Stimulated activated naive CD8-positive, alpha-beta T cell treated with anti-CD3 and anti-CD28 coated beads, Interleukin-15, amount 100 ng/mL, for 72 hours (primary cell): Measurements from ENCODE around the gene BACE1.
"Not testable (repeated sequence)": the region's sequence is repeated elsewhere in the genome, so short reads cannot be mapped to it uniquely, and the experiment has no call there.

Experiments used
- ATAC-seq: fragments of 150-1000 bp; cut with Tn5 transposase; 2 replicates; pipeline ENCODE4 v1.10.0; 2021; ENCODE audit warnings: mild to moderate bottlenecking, moderate library complexity
- DNase-seq, 2 donors: peaks; one replicate each; pipeline ENCODE4 v3.0.0; 2021 to 2022
- H3K27ac Mint-ChIP-seq, 2 donors: one replicate each; pipeline ENCODE4 v1.8.0; 2022; ENCODE audit warnings: mild to moderate bottlenecking in 2 of 2, mixed read lengths in 2 of 2, moderate library complexity in 2 of 2
- H3K27me3 Mint-ChIP-seq: one replicate; pipeline ENCODE4 v1.8.0; 2022; ENCODE audit warnings: mixed read lengths
- H3K4me1 Mint-ChIP-seq: one replicate; pipeline ENCODE4 v1.8.0; 2022; ENCODE audit warnings: mild to moderate bottlenecking, mixed read lengths
- H3K4me3 Mint-ChIP-seq, 2 donors: one replicate each; pipeline ENCODE4 v1.8.0; 2022; ENCODE audit warnings: mild to moderate bottlenecking in 2 of 2, mixed read lengths in 2 of 2, moderate library complexity in 1 of 2
- H3K9me3 Mint-ChIP-seq, 2 donors: one replicate each; pipeline ENCODE4 v1.8.0; 2022; ENCODE audit warnings: mixed read lengths in 2 of 2

Gene BACE1

DNA sequence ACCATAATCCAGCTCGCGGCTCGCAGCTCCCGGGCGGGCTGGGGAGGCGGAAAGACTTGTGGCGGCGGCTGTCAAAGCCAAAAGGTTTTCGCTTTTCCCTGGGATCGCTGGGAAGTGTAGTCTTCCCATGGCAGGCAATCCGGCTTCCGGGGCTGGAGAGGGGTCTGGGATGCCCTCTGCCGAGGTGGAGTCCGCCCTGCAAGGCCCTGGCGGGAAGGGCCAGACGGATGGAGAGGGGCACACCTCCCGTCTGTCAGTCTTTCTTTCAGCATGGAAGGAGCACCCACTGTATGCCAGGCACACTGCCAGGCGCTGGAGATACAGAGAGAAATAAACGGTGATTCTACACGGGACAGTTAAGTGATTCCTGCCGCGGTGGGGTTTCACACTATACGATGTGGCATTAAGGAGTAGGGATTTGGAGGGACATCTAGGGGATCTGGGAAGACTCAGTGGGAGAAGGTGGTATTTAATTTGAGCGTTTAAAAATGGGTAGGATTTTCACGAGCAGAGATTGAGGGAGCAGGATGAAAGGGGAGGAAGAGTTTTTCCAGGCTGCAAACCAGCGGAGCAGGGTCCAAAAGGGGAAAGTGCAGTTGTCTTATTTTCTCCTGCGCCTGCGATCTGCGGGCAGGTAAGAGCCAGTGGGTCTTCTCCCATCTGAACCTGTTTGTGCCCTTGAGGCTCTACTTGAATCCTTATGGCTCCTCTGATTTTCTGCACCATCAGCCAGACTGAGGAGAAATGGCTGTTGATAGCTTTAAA, at the start of gene BACE1:
TSS of gene BACE1 (minus strand) at position 60 of the 765 bp plus-strand sequence. CDS start 461 bp downstream, outside the sequence.
- peak; percentile 24 to 29 for DNase-seq
- no peak within 1 kb of the TSS for H3K27ac Mint-ChIP-seq
- H3K27me3 Mint-ChIP-seq = peaks cover 56% of the 10 kb centered on the region
- ATAC-seq = peak; percentile 52
- peak within 1 kb of the TSS; percentile 66 to 86 for H3K4me3 Mint-ChIP-seq
- H3K9me3 Mint-ChIP-seq = no peaks in the 10 kb centered on the region
- peaks cover 25% of the 10 kb centered on the region for H3K4me1 Mint-ChIP-seq

DNA sequence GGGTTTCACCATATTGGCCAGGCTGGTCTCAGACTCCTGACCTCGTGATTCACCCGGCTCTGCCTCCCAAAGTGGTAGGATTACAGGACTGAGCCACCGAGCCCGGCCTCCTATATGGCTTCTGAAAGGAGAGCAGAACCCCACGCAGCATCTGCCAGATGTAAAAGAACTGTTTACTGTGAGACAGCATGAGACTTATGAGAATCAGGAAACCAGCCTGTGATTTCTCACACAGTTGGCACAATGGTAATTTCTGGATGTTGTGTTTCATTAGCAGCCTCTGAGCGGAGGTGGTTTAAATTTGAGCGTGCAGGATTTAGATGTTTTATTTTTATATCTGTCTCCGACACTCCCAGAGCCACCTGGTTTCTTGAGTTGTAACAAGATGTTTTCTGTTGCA, 45.4 kb upstream of the BACE1 start:
- H3K27ac Mint-ChIP-seq = no peak overlapping the region
- no peaks in the 10 kb centered on the region for H3K9me3 Mint-ChIP-seq
- ATAC-seq (no peak), DNase-seq (no peak)
- H3K4me3 Mint-ChIP-seq = no peak overlapping the region
- H3K27me3 Mint-ChIP-seq = no peaks in the 10 kb centered on the region
- H3K4me1 Mint-ChIP-seq = no peaks in the 10 kb centered on the region

DNA sequence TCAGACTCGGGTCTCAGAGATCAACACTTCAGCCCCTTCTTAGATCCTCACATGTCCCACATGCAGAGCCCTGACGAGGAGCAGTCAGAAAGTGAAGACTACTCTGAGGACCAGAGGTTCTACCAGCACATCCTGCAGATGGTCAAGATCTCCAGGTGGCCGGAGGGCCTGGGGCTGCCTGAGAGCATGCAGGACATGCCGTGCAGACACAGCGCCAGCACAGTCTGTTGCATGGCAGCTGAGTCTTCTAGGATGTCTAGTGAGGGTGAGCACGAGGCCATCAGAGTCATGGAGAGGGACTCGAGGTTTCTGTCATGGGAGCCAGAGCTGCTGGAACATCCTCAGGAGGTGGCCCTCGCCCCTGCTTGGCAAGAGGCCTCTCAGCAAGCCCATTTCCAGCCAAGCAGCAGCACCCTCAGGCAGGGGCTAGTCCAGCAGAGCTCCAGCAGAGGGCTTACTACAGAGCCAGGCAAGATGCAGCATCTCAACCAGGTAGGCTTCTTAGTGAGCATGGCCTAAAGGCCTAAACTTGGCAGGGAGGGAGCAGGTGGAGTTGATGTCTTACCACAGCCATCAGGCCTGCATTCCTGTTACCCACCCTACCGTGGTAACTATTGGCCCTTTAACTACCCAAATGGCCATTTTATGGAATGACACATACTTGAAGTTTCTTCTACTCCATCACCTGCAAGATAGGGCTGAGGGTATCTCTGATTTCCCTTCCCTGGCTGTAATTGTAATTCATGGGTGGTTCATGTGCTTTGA, 40.3 kb upstream of the BACE1 start:
- DNase-seq (no peak), ATAC-seq (no peak)
- Mint-ChIP-seq H3K4me3 (no peak overlapping the region), H3K9me3 (no peaks in the 10 kb centered on the region), H3K4me1 (peaks cover 4% of the 10 kb centered on the region), H3K27me3 (no peaks in the 10 kb centered on the region), H3K27ac (no peak overlapping the region)

DNA sequence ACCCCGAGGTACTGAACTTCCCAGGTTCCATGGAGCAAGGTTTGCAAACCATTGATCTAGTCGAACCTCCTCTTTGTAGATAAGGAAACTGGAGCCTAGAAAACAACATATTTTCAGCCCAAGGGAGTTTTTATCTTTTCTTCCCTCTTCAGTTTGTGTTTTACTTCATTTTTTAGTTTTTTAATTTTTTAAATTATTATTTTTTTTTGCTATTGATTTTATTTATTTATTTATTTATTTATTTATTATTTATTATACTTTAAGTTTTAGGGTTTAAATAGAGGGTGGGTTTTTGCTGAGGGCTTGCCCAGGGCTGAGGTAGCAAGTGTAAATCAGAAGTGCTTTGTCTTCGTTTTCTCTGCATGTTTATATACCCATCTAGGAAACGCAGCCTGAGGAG, 38.5 kb upstream of the BACE1 start:
- DNase-seq (no peak), ATAC-seq (no peak)
- Mint-ChIP-seq H3K4me3 (no peak overlapping the region), H3K27me3 (no peaks in the 10 kb centered on the region), H3K9me3 (no peaks in the 10 kb centered on the region), H3K27ac (no peak overlapping the region), H3K4me1 (peaks cover 4% of the 10 kb centered on the region)

DNA sequence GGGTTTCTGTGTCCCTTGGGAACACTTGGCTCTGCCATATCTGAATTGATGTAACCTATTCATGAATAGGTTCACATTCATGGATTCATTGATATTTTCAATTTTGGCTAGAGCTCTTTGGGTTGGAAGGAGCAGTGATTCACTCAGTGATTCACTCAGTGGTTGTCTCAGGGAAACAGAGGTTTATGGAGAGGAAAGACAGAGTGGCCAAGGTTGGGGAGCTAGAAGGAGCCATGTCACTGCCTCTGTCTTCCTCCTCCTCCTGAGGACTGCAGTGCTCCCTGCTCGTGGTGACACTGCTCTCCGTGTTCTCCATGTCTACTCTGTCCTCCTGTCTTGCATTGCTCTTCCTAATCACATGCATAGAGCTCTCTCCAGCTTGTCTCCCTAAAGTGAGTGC, 29.0 kb upstream of the BACE1 start:
- no peaks in the 10 kb centered on the region for H3K9me3 Mint-ChIP-seq
- no peak overlapping the region for H3K27ac Mint-ChIP-seq
- H3K4me1 Mint-ChIP-seq = no peaks in the 10 kb centered on the region
- H3K4me3 Mint-ChIP-seq = no peak overlapping the region
- no peaks in the 10 kb centered on the region for H3K27me3 Mint-ChIP-seq
- ATAC-seq = no peak
- no peak for DNase-seq

DNA sequence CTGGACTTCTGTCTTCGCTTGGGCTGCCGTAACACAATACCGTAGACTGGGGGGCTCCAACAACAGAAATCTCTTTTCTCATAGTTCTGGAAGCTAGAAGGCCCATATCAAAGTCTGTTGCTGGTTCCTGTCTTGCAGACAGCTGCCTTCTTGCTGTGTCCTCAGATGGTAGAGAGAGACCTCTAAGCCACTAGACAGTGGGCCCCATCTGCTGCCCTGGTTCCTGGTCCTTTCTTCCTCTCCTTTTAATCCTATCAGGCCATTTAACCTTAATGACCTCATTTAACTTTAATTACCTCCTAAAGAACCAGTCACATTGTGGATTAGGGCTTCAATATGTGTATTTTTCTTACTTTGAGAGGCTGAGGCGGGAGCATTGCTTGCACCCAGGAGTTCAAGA, 21.0 kb upstream of the BACE1 start:
- peaks cover 5% of the 10 kb centered on the region for H3K4me1 Mint-ChIP-seq
- no peaks in the 10 kb centered on the region for H3K9me3 Mint-ChIP-seq
- H3K27me3 Mint-ChIP-seq = no peaks in the 10 kb centered on the region
- no peak overlapping the region for H3K4me3 Mint-ChIP-seq
- ATAC-seq (no peak), DNase-seq (no peak)
- H3K27ac Mint-ChIP-seq = no peak overlapping the region

DNA sequence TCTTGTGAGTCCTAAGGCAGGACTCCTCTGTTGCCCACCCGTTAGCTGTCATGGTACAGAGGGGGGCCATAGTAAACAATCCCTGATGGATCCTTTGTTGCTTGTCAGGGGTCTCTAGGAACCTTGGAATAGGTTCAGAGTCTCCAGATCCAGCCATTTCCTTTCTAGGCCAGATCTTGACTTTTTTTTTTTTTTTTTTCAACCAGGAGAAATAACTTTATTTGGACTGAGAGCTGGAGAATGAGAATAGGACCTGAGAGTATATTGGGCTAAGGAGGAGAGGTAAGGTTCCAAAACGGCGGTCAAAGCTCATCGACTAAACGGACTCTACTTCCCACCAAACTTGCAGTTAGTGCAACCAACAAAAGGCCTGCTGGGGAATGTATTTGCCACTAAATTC, 19.3 kb upstream of the BACE1 start:
- no peaks in the 10 kb centered on the region for H3K9me3 Mint-ChIP-seq
- no peak overlapping the region for H3K4me3 Mint-ChIP-seq
- ATAC-seq (no peak), DNase-seq (no peak)
- H3K4me1 Mint-ChIP-seq = peaks cover 5% of the 10 kb centered on the region
- H3K27ac Mint-ChIP-seq = peak overlapping the region in 1 of 2 donors; percentile 30
- H3K27me3 Mint-ChIP-seq = no peaks in the 10 kb centered on the region

DNA sequence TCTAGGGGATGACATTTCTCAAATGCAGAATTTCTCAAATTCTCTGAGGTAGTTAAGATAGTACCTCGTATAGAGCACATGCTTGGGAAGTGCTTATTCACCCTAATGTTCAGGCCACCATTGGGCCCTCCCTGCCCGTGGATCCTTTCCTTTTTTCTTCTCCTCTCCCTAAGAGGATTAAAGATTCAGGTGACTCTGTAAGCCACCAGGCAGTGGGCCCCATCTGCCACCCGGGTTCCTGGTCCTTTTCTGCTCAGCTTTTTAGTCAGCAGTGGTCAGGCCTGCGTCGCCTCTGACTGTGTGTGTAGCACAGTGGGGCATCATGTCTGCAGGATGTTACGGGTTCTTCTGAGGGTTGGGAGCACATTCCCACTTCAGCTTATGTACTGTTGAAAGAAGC, 18.8 kb upstream of the BACE1 start:
- H3K27me3 Mint-ChIP-seq = no peaks in the 10 kb centered on the region
- no peak overlapping the region for H3K4me3 Mint-ChIP-seq
- H3K9me3 Mint-ChIP-seq = no peaks in the 10 kb centered on the region
- no peak for ATAC-seq
- peaks cover 10% of the 10 kb centered on the region for H3K4me1 Mint-ChIP-seq
- H3K27ac Mint-ChIP-seq = no peak overlapping the region
- DNase-seq = no peak

DNA sequence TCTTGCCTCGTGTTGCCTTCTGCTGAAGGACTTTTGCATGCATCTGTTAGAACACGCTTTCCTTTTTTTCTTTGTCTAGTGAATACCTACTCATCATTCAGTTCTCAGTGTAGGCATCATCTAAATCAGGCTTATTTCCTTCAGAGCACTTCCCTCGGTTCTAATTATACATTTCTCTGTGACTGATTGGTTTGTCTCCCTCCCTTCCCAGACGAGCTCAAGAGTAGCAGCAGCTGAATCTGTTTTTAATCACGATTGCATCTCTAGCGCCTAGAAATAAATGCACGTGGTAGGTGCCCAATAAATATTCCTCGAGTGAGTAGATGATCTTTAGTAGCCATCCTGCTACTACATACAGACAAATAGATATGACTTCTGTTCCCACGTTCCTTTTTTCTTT, 17.9 kb upstream of the BACE1 start:
- Mint-ChIP-seq H3K27ac (peak overlapping the region in 1 of 2 donors; percentile 75), H3K4me3 (no peak overlapping the region), H3K4me1 (peaks cover 11% of the 10 kb centered on the region), H3K9me3 (no peaks in the 10 kb centered on the region), H3K27me3 (no peaks in the 10 kb centered on the region)
- ATAC-seq = no peak
- DNase-seq = no peak

DNA sequence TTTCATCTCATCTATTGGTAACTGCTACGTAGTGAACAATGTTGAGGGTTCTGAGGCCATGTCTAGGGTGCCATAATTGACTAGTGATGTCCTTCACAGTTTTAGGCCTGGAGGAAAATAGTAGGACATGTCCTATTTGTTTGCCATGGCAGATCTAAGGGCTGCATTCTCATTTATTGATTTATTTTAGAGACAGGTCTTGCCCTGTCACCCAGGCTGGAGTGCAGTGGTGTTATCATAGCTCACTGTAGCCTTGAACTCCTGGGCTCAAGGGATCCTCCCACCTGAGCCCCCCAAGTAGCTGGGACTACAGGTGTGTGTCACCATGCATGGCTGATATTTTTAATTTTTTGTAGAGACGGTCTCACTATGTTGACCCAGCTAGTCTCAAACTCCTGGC, 16.8 kb upstream of the BACE1 start:
- Mint-ChIP-seq H3K27me3 (no peaks in the 10 kb centered on the region), H3K4me3 (no peak overlapping the region), H3K4me1 (peaks cover 11% of the 10 kb centered on the region), H3K27ac (no peak overlapping the region), H3K9me3 (no peaks in the 10 kb centered on the region)
- ATAC-seq (no peak), DNase-seq (no peak)

DNA sequence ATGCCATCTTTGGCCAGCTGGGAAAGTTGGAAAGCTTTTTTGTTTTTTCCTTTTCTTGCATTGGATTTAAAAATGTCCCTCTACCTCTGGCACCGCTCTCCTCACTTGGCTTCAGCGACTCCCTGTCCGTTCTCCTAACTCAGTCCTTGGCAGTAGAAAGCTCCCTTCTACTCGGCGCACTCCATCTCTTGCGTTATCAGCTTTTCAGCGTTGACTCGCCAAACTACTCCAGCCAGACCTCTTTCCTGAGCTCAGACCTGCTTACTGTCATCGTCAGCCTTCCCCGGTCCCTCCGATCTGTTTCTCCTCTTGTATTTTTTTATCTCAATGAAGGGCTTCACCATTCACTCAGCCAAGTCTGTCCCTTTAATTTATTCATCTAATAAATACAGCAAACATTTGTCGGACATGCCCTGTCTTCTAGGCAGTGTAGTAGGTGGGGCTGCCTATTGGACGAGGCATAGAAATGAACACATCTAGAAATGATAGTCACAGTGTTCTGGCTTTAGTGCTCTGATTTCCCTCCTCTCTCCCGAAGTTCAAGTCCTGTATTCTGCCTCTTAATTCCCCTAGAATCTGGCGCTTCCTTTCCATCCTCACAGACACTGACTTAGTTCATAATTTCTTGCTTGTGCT, 12.4 kb upstream of the BACE1 start:
- Mint-ChIP-seq H3K27ac (no peak overlapping the region), H3K27me3 (peaks cover 2% of the 10 kb centered on the region), H3K9me3 (no peaks in the 10 kb centered on the region), H3K4me1 (peaks cover 6% of the 10 kb centered on the region), H3K4me3 (no peak overlapping the region)
- peak in 1 of 2 donors; percentile 18 for DNase-seq
- ATAC-seq = peak; percentile 5

DNA sequence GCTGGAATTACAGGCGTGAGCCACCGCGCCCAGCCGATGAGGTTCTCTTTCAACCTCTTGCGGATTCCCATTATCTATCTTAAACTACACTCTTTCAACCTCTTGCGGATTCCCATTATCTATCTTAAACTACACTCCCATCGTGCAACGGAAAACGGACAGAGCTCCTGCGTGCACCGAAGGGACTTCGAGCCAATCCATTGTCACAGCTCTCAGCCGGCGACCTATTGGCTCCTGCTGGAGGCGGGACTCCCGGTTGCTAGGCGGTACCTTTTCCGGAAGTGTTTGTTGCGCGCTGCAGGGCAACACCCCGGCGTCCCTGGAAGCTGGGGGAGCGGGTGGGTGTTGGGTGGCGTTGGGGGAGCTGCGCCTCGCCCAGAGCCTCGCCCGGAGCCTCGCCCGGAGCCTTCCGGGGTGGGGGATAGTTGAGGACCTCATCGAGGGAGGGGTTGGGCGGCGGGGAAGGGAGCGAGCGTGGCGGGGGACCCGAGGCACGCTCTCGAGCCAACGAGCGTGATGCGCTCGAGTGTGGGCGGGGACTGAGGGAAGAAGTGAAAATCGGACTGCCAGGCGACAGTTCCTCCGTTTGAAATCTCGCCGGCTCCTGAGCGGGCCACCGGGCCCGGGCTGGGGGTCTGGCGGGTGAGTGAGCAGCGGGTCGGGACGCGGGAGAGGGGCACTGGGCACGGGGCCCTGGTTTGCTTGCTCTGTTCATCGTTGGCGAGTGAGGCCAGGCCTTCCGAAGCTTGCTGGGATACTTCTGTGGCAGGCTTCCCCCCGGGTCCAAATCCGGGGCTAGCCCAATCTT, 11.7 kb upstream of the BACE1 start, which contains the start of gene CEP164:
TSS of gene CEP164 (plus strand) at position 288 of the 808 bp plus-strand sequence. CDS start 10,733 bp downstream, outside the sequence.
- peak; percentile 92 to 95 for DNase-seq
- no peaks in the 10 kb centered on the region for H3K9me3 Mint-ChIP-seq
- H3K27ac Mint-ChIP-seq = peak within 1 kb of the TSS in 1 of 2 donors; percentile 29
- peak; percentile 99 for ATAC-seq
- H3K27me3 Mint-ChIP-seq = peaks cover 9% of the 10 kb centered on the region
- H3K4me3 Mint-ChIP-seq = peak within 1 kb of the TSS; percentile 58 to 75
- H3K4me1 Mint-ChIP-seq = peaks cover 6% of the 10 kb centered on the region

DNA sequence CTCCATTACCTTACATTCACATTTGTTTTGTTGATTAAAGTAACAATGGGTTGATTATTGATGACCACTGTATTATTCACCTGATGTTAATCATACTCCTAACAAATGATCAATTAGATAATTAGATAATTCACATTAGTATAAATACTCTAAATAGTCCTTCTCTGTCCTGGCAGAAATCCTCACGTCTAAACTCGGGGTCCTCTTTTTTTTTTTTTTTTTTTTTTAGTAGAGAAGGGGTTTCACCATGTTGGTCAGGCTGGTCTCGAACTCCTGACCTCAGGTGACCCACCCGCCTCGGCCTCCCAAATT, 11.2 kb upstream of the BACE1 start:
- H3K27ac Mint-ChIP-seq = not testable (repeated sequence)

DNA sequence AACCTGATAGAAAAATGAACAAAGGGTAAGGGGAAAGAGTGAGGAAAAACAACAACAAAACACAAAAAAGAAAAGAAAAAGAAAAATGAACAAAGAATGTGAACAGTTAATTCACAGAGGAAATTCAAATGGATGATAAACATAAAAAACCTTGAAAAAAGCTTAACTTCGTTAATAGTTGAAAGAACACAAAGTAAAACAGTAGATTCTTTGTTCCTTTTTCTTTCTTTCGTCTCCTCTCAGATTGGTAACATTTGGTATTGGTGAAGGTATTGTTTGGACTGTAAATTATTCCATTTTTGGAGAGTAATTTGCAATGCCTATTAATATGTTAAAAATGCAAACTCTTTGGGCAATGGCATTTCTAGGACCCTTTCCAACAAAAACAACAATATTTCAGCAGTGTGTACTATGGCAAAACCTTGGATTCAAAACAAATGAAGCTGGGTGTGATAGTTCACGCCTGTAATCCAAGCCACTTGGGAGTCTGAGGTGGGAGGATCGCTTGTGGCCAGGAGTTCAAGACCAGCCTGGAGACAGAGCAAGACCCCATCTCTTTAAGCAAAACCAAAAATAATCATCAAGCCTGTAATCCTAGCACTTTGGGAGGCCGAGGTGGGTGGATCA, 3.3 kb upstream of the BACE1 start:
- Mint-ChIP-seq H3K27ac (no peak overlapping the region), H3K4me3 (no peak overlapping the region), H3K9me3 (no peaks in the 10 kb centered on the region), H3K27me3 (peaks cover 46% of the 10 kb centered on the region), H3K4me1 (peaks cover 21% of the 10 kb centered on the region)
- no peak for ATAC-seq
- DNase-seq = no peak

More for the DNA sequence above, 11.2 kb upstream of the BACE1 start:
- H3K4me1 Mint-ChIP-seq, DNase-seq, H3K27me3 Mint-ChIP-seq, ATAC-seq, H3K9me3 Mint-ChIP-seq: not testable (repeated sequence)
- peak overlapping the region in 1 of 2 donors; percentile 75 for H3K4me3 Mint-ChIP-seq

DNA sequence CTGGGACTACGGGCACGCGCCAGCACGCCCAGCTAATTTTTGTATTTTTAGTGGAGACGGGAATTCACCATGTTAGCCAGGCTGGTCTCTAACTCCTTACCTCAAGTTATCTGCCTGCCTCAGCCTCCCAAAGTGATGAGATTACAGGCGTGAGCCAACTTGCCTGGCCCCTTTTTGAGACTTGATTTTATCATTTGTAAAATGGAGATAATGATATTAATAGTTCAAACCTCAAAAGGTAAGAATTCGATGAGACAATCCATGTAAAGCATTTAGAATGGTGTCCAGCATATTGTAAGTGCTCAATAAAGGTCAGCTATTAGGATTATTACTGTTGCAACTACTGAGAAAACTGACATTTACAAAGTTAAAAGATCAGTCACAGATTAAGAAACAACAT, 2.7 kb upstream of the BACE1 start:
- H3K4me3 Mint-ChIP-seq = no peak overlapping the region
- H3K27me3 Mint-ChIP-seq = peaks cover 52% of the 10 kb centered on the region
- ATAC-seq (no peak), DNase-seq (no peak)
- peaks cover 25% of the 10 kb centered on the region for H3K4me1 Mint-ChIP-seq
- H3K27ac Mint-ChIP-seq = no peak overlapping the region
- H3K9me3 Mint-ChIP-seq = no peaks in the 10 kb centered on the region
